Suppressor macrophage treated with lipopolysaccharide for 4 hours (primary cell): Measurements from ENCODE around the gene BCKDHB.
"Not testable (repeated sequence)": the region's sequence is repeated elsewhere in the genome, so short reads cannot be mapped to it uniquely, and the experiment has no call there.

Source experiments
- DNase-seq: peaks from one replicate; pipeline ENCODE4 v3.0.0-alpha.2; 2020

BCKDHB gene

GRCh38 chr6:80211286-80211685, 104.8 kb downstream of the BCKDHB start:
- DNase-seq, result no peak

GRCh38 chr6:80211890-80212289, 105.4 kb downstream of the BCKDHB start:
- DNase-seq, result not testable (repeated sequence)

GRCh38 chr6:80214436-80215022, 108.1 kb downstream of the BCKDHB start:
- DNase-seq, result peak; percentile 43

GRCh38 chr6:80215063-80215462, 108.6 kb downstream of the BCKDHB start:
- no peak for DNase-seq

GRCh38 chr6:80217794-80218193, 111.3 kb downstream of the BCKDHB start:
- no peak for DNase-seq

GRCh38 chr6:80223743-80224212, 117.3 kb downstream of the BCKDHB start:
- no peak for DNase-seq

- DNase-seq, result no peak
Observed at GRCh38 chr6:80226151-80226550, 119.7 kb downstream of the BCKDHB start.

- DNase-seq, result no peak
Observed at GRCh38 chr6:80226699-80227098, 120.2 kb downstream of the BCKDHB start.

GRCh38 chr6:80227545-80228105, 121.2 kb downstream of the BCKDHB start:
- DNase-seq, result no peak

GRCh38 chr6:80233262-80233661, 126.8 kb downstream of the BCKDHB start:
- DNase-seq, result no peak

GRCh38 chr6:80233958-80234357, 127.5 kb downstream of the BCKDHB start:
- DNase-seq, result no peak

- no peak for DNase-seq
Observed at GRCh38 chr6:80234401-80234800, 127.9 kb downstream of the BCKDHB start.

GRCh38 chr6:80234908-80235307, 128.4 kb downstream of the BCKDHB start:
- DNase-seq, result no peak

- DNase-seq, result no peak
Observed at GRCh38 chr6:80235647-80236046, 129.2 kb downstream of the BCKDHB start.

GRCh38 chr6:80238754-80239153, 132.3 kb downstream of the BCKDHB start:
- DNase-seq, result not testable (repeated sequence)

- DNase-seq, result no peak
Observed at GRCh38 chr6:80245043-80245442, 138.6 kb downstream of the BCKDHB start.

GRCh38 chr6:80249897-80250296, 143.4 kb downstream of the BCKDHB start:
- DNase-seq, result peak; percentile 5

- peak; percentile 12 for DNase-seq
Observed at GRCh38 chr6:80250391-80250997, 144.0 kb downstream of the BCKDHB start.

- DNase-seq, result no peak
Observed at GRCh38 chr6:80251321-80251720, 144.8 kb downstream of the BCKDHB start.

- no peak for DNase-seq
Observed at GRCh38 chr6:80254716-80255115, 148.2 kb downstream of the BCKDHB start.

- no peak for DNase-seq
Observed at GRCh38 chr6:80256691-80257090, 150.2 kb downstream of the BCKDHB start.

GRCh38 chr6:80259118-80259517, 152.6 kb downstream of the BCKDHB start:
- DNase-seq, result no peak

- DNase-seq, result no peak
Observed at GRCh38 chr6:80263585-80263984, 157.1 kb downstream of the BCKDHB start.
